H1 (cell line): Measurements from ENCODE around the gene ZNF646. TPM values are rescaled to one million over a fixed set of nuclear protein-coding genes. Genes with fewer than 3 reads are reported as not detected.

ENCODE experiments used
- CTCF ChIA-PET: fragments of 300-600 bp; sonication (Branson Sonifier 250); formaldehyde crosslinking; loops from one replicate; lab custom pipeline; 2021; ENCODE audit not compliant: partially characterized antibody; lab: Charles Lee
- POLR2A ChIA-PET: fragments of 300-600 bp; sonication (Branson Sonifier 250); formaldehyde crosslinking; loops from one replicate; lab custom pipeline; 2021; ENCODE audit warnings: inconsistent platforms; ENCODE audit not compliant: partially characterized antibody; lab: Charles Lee
- DNase-seq, 2 experiments: peaks; one replicate each; pipeline versions ENCODE4 v3.0.0 to v3.0.0-alpha.2; 2010 to 2022; ENCODE audit warnings: low spot score in 2 of 2, low read depth in 1 of 2, mixed read lengths in 1 of 2
- FAIRE-seq: peaks from 2 replicates; lab custom pipeline; 2011; peaks lifted over from hg19 to GRCh38; lab: Jason Lieb, UNC
- H2AFZ ChIP-seq: 2 replicates; pipeline ENCODE4 v1.8.1; 2012; ENCODE audit warnings: low read length, inconsistent platforms
- H2AK5ac ChIP-seq: 2 replicates; pipeline ENCODE4 v1.6.1; 2013; ENCODE audit warnings: low read depth, low read length
- H2BK120ac ChIP-seq: replicated peaks from 2 replicates; pipeline ENCODE3; 2013; ENCODE audit warnings: low read depth, low read length, inconsistent platforms
- H2BK12ac ChIP-seq: 2 replicates; pipeline ENCODE4 v1.6.1; 2013; ENCODE audit warnings: low read depth, low read length
- H2BK15ac ChIP-seq: 2 replicates; pipeline ENCODE4 v1.6.1; 2013; ENCODE audit warnings: low read length
- H2BK20ac ChIP-seq: 2 replicates; pipeline ENCODE4 v1.6.1; 2013; ENCODE audit warnings: low read length
- H2BK5ac ChIP-seq: 2 replicates; pipeline ENCODE4 v1.6.1; 2013; ENCODE audit warnings: low read depth, low read length
- H3K14ac ChIP-seq: 2 replicates; pipeline ENCODE4 v1.6.1; 2013; ENCODE audit warnings: inconsistent platforms; ENCODE audit not compliant: insufficient read length
- H3K18ac ChIP-seq: 2 replicates; pipeline ENCODE4 v1.6.1; 2013; ENCODE audit warnings: low read length; ENCODE audit errors: extremely low read depth
- H3K23ac ChIP-seq: 2 replicates; pipeline ENCODE4 v1.6.1; 2013; ENCODE audit warnings: inconsistent platforms; ENCODE audit not compliant: insufficient read length
- H3K23me2 ChIP-seq: 2 replicates; pipeline ENCODE4 v1.6.1; 2013; ENCODE audit warnings: low read depth, low read length
- H3K27ac ChIP-seq: 2 replicates; pipeline ENCODE4 v1.6.1; 2011; ENCODE audit warnings: low read depth, low read length, inconsistent platforms
- H3K27me3 ChIP-seq, 4 experiments: replicated peaks in 1 of 4; 1 replicate in 1 of 4; 2 replicates in 3 of 4; pipeline versions ENCODE4 v1.6.1 to v1.8.1; 2011 to 2013; ENCODE audit warnings: low read length in 3 of 4, mild to moderate bottlenecking in 3 of 4, inconsistent platforms in 2 of 4, mixed read lengths in 2 of 4, moderate library complexity in 1 of 4; ENCODE audit not compliant: control insufficient read depth in 3 of 4, insufficient read depth in 3 of 4; ENCODE audit errors: extremely low read depth in 1 of 4
- H3K36me3 ChIP-seq, 4 experiments: 2 replicates each; pipeline versions ENCODE4 v1.6.1 to v1.8.1; 2011 to 2013; ENCODE audit warnings: mild to moderate bottlenecking in 4 of 4, low read length in 3 of 4, moderate library complexity in 2 of 4, control low read depth in 1 of 4, inconsistent platforms in 1 of 4; ENCODE audit not compliant: insufficient read depth in 4 of 4, control insufficient read depth in 2 of 4
- H3K4ac ChIP-seq: replicated peaks from 2 replicates; pipeline ENCODE3; 2013; ENCODE audit warnings: low read length, low read depth, mixed read lengths, inconsistent platforms; ENCODE audit not compliant: insufficient read length
- H3K4me1 ChIP-seq, 4 experiments: replicated peaks in 1 of 4; 1 replicate in 1 of 4; 2 replicates in 3 of 4; pipeline versions ENCODE4 v1.6.1 to v1.8.1; 2011 to 2013; ENCODE audit warnings: low read length in 3 of 4, inconsistent platforms in 2 of 4, mixed read lengths in 1 of 4; ENCODE audit not compliant: insufficient read depth in 4 of 4, control insufficient read depth in 3 of 4
- H3K4me2 ChIP-seq, 2 experiments: 2 replicates each; pipeline versions ENCODE4 v1.6.1 to v1.8.1; 2011 to 2013; ENCODE audit warnings: low read depth in 2 of 2, low read length in 2 of 2, control low read depth in 1 of 2, inconsistent platforms in 1 of 2, mild to moderate bottlenecking in 1 of 2; ENCODE audit not compliant: insufficient read depth in 1 of 2
- H3K4me3 ChIP-seq, 4 experiments: fragments of 200-600, 300-600 bp in 1 of 4; sonication (generic), shearing (Covaris generic), sonication (Bioruptor Twin) in 1 of 4; 2 replicates each; pipeline versions ENCODE4 v1.5.1 to v1.8.1; 2011 to 2016; ENCODE audit warnings: low read length in 4 of 4, low read depth in 3 of 4, control low read depth in 2 of 4, inconsistent platforms in 2 of 4, mild to moderate bottlenecking in 2 of 4, mixed read lengths in 1 of 4, moderate library complexity in 1 of 4; ENCODE audit not compliant: insufficient read depth in 2 of 4; ENCODE audit errors: extremely low read depth in 1 of 4
- H3K56ac ChIP-seq: replicated peaks from 2 replicates; pipeline ENCODE3; 2013; ENCODE audit warnings: low read depth, mild to moderate bottlenecking, mixed read lengths, low read length, inconsistent platforms; ENCODE audit not compliant: insufficient read length
- H3K79me1 ChIP-seq: 2 replicates; pipeline ENCODE4 v1.6.1; 2013; ENCODE audit warnings: low read depth, low read length, control low read depth
- H3K79me2 ChIP-seq, 2 experiments: 2 replicates each; pipeline versions ENCODE4 v1.6.1 to v1.8.1; 2012 to 2013; ENCODE audit warnings: low read length in 2 of 2, mild to moderate bottlenecking in 2 of 2, inconsistent platforms in 1 of 2; ENCODE audit not compliant: insufficient read depth in 2 of 2, control insufficient read depth in 1 of 2
- H3K9ac ChIP-seq, 4 experiments: replicated peaks in 1 of 4; 1 replicate in 1 of 4; 2 replicates in 3 of 4; pipeline versions ENCODE4 v1.6.1 to v1.8.1; 2011 to 2013; ENCODE audit warnings: low read depth in 3 of 4, low read length in 3 of 4, control low read depth in 2 of 4, mild to moderate bottlenecking in 2 of 4, moderate library complexity in 2 of 4, inconsistent platforms in 1 of 4; ENCODE audit errors: extremely low read depth in 1 of 4
- H3K9me3 ChIP-seq, 2 experiments: 2 replicates each; pipeline versions ENCODE4 v1.6.1 to v1.8.1; 2012 to 2013; ENCODE audit warnings: mild to moderate bottlenecking in 2 of 2, moderate library complexity in 2 of 2, control low read depth in 1 of 2, inconsistent platforms in 1 of 2, low read depth in 1 of 2, low read length in 1 of 2, mixed read lengths in 1 of 2; ENCODE audit not compliant: insufficient read depth in 2 of 2
- H4K20me1 ChIP-seq, 2 experiments: replicated peaks in 1 of 2; 2 replicates each; pipeline versions ENCODE3 to v1.8.1; 2011 to 2013; ENCODE audit warnings: inconsistent platforms in 2 of 2, low read length in 2 of 2, mild to moderate bottlenecking in 1 of 2; ENCODE audit not compliant: insufficient read depth in 2 of 2, control insufficient read depth in 1 of 2
- H4K5ac ChIP-seq: 2 replicates; pipeline ENCODE4 v1.6.1; 2013; ENCODE audit warnings: low read length, low read depth, mixed read lengths, inconsistent platforms; ENCODE audit not compliant: insufficient read length
- H4K8ac ChIP-seq: 2 replicates; pipeline ENCODE4 v1.8.0; 2013; ENCODE audit warnings: mild to moderate bottlenecking, moderate library complexity, low read length, inconsistent platforms; ENCODE audit not compliant: insufficient read depth; ENCODE audit errors: extremely low read depth
- H4K91ac ChIP-seq: replicated peaks from 2 replicates; pipeline ENCODE3; 2013; ENCODE audit warnings: low read length, mixed read lengths, inconsistent platforms; ENCODE audit not compliant: insufficient read length
- BCL11A ChIP-seq, 2 experiments: IDR thresholded peaks; one replicate each; pipeline ENCODE4 v1.6.1; 2011; ENCODE audit warnings: low read depth in 2 of 2, low read length in 2 of 2, mild to moderate bottlenecking in 2 of 2
- PHF8 ChIP-seq: fragments of 200-600 bp; sonication (generic); conservative IDR thresholded peaks from 2 replicates; pipeline ENCODE4 v1.7.1; 2012; ENCODE audit warnings: low read depth, mild to moderate bottlenecking, inconsistent platforms, low read length, moderate library complexity
- RAD21 ChIP-seq, 2 experiments: IDR thresholded peaks in 1 of 2; conservative IDR thresholded peaks in 1 of 2; 2 replicates each; pipeline ENCODE4 v1.6.1; 2011; ENCODE audit warnings: low read depth in 2 of 2, low read length in 2 of 2, improper control_type of control experiment in 1 of 2, inconsistent platforms in 1 of 2, mild to moderate bottlenecking in 1 of 2, moderate library complexity in 1 of 2
- SIN3A ChIP-seq, 2 experiments: IDR thresholded peaks in 1 of 2; conservative IDR thresholded peaks in 1 of 2; 2 replicates each; pipeline ENCODE4 v1.6.1; 2011 to 2012; ENCODE audit warnings: low read length in 2 of 2, improper control_type of control experiment in 1 of 2, low read depth in 1 of 2, mild to moderate bottlenecking in 1 of 2
- TCF12 ChIP-seq: IDR thresholded peaks from 2 replicates; pipeline ENCODE4 v1.6.1; 2011; ENCODE audit warnings: low read depth, mild to moderate bottlenecking, low read length
- WGBS, 2 experiments: shearing (Covaris generic) in 1 of 2; methylation state at CpG; one replicate each; pipeline versions ENCODE4 v1.1.6 to v1.1.7; 2013 to 2015; ENCODE audit warnings: low lambda C conversion rate in 2 of 2, mixed read lengths in 2 of 2, inconsistent platforms in 1 of 2, low coverage in 1 of 2, missing lambda C conversion rate in 1 of 2; ENCODE audit not compliant: insufficient replicate concordance in 2 of 2, insufficient coverage in 1 of 2, insufficient read length in 1 of 2; ENCODE audit errors: extremely low coverage in 1 of 2, missing lambda C conversion rate in 1 of 2; 5-methylcytosine and 5-hydroxymethylcytosine counted together
- polyA plus RNA-seq, 7 experiments: library from polyadenylated mRNA; depleted of rRNA in 3 of 7; stranded (reverse) in 5 of 7; unstranded in 2 of 7; fragments of >200 nt in 5 of 7; fragments of 200-250 nt in 2 of 7; gene quantifications; 1 replicate in 5 of 7; 2 replicates in 1 of 7; 4 replicates in 1 of 7; pipeline versions ENCODE4 v1.2.1 to v1.2.3, GENCODE V29; 2011 to 2013; ENCODE audit warnings: missing spikeins in 2 of 7, mixed read lengths in 2 of 7
- total RNA-seq: library from RNA; stranded (reverse); fragmentation: NEBNext Ultra II Directional; extraction: Animal tissue kit (Norgen Biotek cat#: 25700); gene quantifications from 2 replicates; pipeline ENCODE4 v1.2.1, GENCODE V29; 2021
- TF ChIP-seq, protein P1 (sequence below): IDR thresholded peaks from 2 replicates; pipeline ENCODE4 v1.6.1; 2012; ENCODE audit warnings: low read length, inconsistent platforms

The ZNF646 gene
- total and polyA plus RNA-seq, 2 of the 8 experiments (the other 6 are each of a cell fraction or from before 2014, with no cell fraction given): 6.5 to 25.0 TPM

- H3K79me1 ChIP-seq: no peaks in the 10 kb centered on the region
- no peak overlapping the region for H4K5ac ChIP-seq
- no peak overlapping the region for H3K4me2 ChIP-seq
- no peak overlapping the region for H3K56ac ChIP-seq
- H2AFZ ChIP-seq: no peak overlapping the region
- no peak overlapping the region for H2BK12ac ChIP-seq
- no peak overlapping the region for H3K4ac ChIP-seq
- no peak overlapping the region for H4K91ac ChIP-seq
- no peak overlapping the region for H3K18ac ChIP-seq
- no peak overlapping the region for H3K14ac ChIP-seq
- peaks cover 0 to 4% (median 2%) of the 10 kb centered on the region in 4 experiments; a peak in 4 of 7 replicates for H3K4me1 ChIP-seq
- H3K27me3 ChIP-seq: no peaks in the 10 kb centered on the region
- TF ChIP-seq RAD21 (IDR thresholded peaks at IDR 0.05 in 1 of 2, conservative IDR thresholded peaks at IDR 0.05 in 1 of 2; ENCODE audit: low read depth in 2 of 2, low read length in 2 of 2): no peak
- TF ChIP-seq, protein P1, sequence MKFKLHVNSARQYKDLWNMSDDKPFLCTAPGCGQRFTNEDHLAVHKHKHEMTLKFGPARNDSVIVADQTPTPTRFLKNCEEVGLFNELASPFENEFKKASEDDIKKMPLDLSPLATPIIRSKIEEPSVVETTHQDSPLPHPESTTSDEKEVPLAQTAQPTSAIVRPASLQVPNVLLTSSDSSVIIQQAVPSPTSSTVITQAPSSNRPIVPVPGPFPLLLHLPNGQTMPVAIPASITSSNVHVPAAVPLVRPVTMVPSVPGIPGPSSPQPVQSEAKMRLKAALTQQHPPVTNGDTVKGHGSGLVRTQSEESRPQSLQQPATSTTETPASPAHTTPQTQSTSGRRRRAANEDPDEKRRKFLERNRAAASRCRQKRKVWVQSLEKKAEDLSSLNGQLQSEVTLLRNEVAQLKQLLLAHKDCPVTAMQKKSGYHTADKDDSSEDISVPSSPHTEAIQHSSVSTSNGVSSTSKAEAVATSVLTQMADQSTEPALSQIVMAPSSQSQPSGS: no peak
- no peak for TF ChIP-seq TCF12
- no peak for TF ChIP-seq BCL11A (IDR thresholded peaks at IDR 0.05; ENCODE audit: low read depth in 2 of 2, low read length in 2 of 2)
- TF ChIP-seq PHF8: no peak
- no peak for TF ChIP-seq SIN3A (conservative IDR thresholded peaks at IDR 0.05 in 1 of 2, IDR thresholded peaks at IDR 0.05 in 1 of 2; ENCODE audit: low read depth in 1 of 2, low read length in 2 of 2)
- POLR2A ChIA-PET: no interaction called here
- CTCF ChIA-PET: interaction anchor here (3.8 kb wide), 1 partner anchor 43 kb away, joined by 18 read pairs; the partner anchor contains the start of gene HSD3B7
- no peaks in the 10 kb centered on the region for H3K79me2 ChIP-seq
- H2BK120ac ChIP-seq: no peak overlapping the region
- H3K36me3 ChIP-seq: no peaks in the 10 kb centered on the region
- no peak overlapping the region for H3K23ac ChIP-seq
- WGBS, 2 experiments: 87 to 100% methylated on average over 1 to 5 of the region's 5 CpGs
- H3K9me3 ChIP-seq: no peaks in the 10 kb centered on the region
- H3K4me3 ChIP-seq: no peak overlapping the region
- H4K8ac ChIP-seq: no peak overlapping the region
- H2BK15ac ChIP-seq: no peak overlapping the region
- peaks cover 12% of the 10 kb centered on the region; the same call in 1 of the 2 replicates for H3K23me2 ChIP-seq
- H4K20me1 ChIP-seq: peaks cover 0 to under 1% of the 10 kb centered on the region in 2 experiments
- H2BK20ac ChIP-seq: no peak overlapping the region
- no peak overlapping the region for H2AK5ac ChIP-seq
- no peak for FAIRE-seq
- no peak overlapping the region for H2BK5ac ChIP-seq
- no peak overlapping the region for H3K27ac ChIP-seq
- H3K9ac ChIP-seq: no peak overlapping the region
- DNase-seq: no peak
Observed at GRCh38 chr16:31029272-31029671, 45.0 kb upstream of the ZNF646 start.
